A549 (cell line): ENCODE results near the gene ADAT1.

Source experiments
- CBX8 ChIP-seq: fragments of 200-600 bp; sonication (generic); IDR thresholded peaks from 2 replicates; pipeline ENCODE4 v1.6.1; 2016
- CEBPB ChIP-seq, 2 experiments: fragments of >200 bp in 1 of 2; sonication (Bioruptor Twin) in 1 of 2; formaldehyde crosslinking in 1 of 2; IDR thresholded peaks; 2 replicates each; pipeline ENCODE4 v1.6.1; 2012 to 2016
- CHD2 ChIP-seq: fragments of 150-350 bp; IDR thresholded peaks from 2 replicates; pipeline ENCODE4 v1.6.1; 2014; ENCODE audit warnings: low read length; ENCODE audit not compliant: partially characterized antibody
- CHD4 ChIP-seq: fragments of 200-600 bp; sonication (generic); IDR thresholded peaks from 2 replicates; pipeline ENCODE4 v1.6.1; 2016; ENCODE audit warnings: antibody characterized with exemption, mild to moderate bottlenecking, borderline replicate concordance
- EP300 ChIP-seq, 2 experiments: fragments of >200 bp; sonication (Bioruptor Twin); formaldehyde crosslinking; IDR thresholded peaks; 2 replicates in 1 of 2; 3 replicates in 1 of 2; pipeline ENCODE4 v1.6.1; 2016 to 2017
- JUNB ChIP-seq: fragments of >200 bp; sonication (Bioruptor Twin); formaldehyde crosslinking; IDR thresholded peaks from 2 replicates; pipeline ENCODE4 v1.6.1; 2016
- NFE2L2 ChIP-seq: fragments of 150-350 bp; conservative IDR thresholded peaks from 2 replicates; pipeline ENCODE4 v1.6.1; 2014; ENCODE audit warnings: low read length
- POLR2A ChIP-seq: IDR thresholded peaks from 2 replicates; pipeline ENCODE4 v1.6.1; 2012; ENCODE audit warnings: mild to moderate bottlenecking, low read length
- REST ChIP-seq: fragments of 200-600 bp; sonication (generic); IDR thresholded peaks from 2 replicates; pipeline ENCODE4 v1.6.1; 2016; ENCODE audit warnings: antibody characterized with exemption, mild to moderate bottlenecking, moderate library complexity
- SMC3 ChIP-seq: fragments of >200 bp; sonication (Bioruptor Twin); formaldehyde crosslinking; IDR thresholded peaks from 3 replicates; pipeline ENCODE4 v1.6.1; 2018; ENCODE audit warnings: inconsistent platforms
- TFCP2L1 ChIP-seq: fragments of 250-450 bp; sonication (Bioruptor Pico); IDR thresholded peaks from 2 replicates; pipeline ENCODE4 v1.5.0; 2021; ENCODE audit warnings: mild to moderate bottlenecking
- ZFP36 ChIP-seq: fragments of 450-650 bp; IDR thresholded peaks from 2 replicates; pipeline ENCODE4 v1.6.1; 2014; ENCODE audit warnings: borderline replicate concordance; ENCODE audit not compliant: partially characterized antibody
- TF ChIP-seq, protein P1 (sequence below): fragments of >200 bp; sonication (Bioruptor Twin); formaldehyde crosslinking; IDR thresholded peaks from 3 replicates; pipeline ENCODE4 v1.5.1; 2016

DNA sequence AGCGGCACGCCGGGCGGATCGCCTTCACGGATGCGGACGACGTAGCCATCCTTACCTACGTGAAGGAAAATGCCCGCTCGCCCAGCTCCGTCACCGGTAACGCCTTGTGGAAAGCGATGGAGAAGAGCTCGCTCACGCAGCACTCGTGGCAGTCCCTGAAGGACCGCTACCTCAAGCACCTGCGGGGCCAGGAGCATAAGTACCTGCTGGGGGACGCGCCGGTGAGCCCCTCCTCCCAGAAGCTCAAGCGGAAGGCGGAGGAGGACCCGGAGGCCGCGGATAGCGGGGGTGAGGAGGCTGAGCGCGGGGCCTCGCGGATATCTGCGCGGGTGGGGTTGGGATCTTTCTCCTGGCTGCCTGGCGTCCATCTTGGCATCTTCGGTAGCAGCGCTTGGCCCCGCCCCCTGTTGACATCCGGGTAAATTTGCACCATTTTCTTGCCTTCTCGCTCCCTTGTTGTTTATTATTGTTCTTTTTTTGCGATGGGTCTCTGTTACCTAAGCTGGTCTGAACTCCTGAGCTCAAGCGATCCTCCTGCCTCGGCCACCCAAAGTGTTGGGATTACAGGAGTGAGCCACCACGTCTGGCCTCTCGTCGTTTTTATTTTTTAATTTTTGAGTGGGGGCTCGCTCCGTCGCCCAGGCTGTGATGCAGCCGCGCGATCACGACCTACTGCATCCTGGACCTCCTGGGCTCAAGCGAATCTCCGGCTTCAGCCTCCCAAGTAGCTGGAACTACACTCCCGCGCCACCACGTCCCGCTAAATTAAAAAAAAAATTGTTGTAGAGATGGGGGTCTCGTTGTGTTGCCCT, 25.4 kb upstream of the ADAT1 start:
- TF ChIP-seq, protein P1, sequence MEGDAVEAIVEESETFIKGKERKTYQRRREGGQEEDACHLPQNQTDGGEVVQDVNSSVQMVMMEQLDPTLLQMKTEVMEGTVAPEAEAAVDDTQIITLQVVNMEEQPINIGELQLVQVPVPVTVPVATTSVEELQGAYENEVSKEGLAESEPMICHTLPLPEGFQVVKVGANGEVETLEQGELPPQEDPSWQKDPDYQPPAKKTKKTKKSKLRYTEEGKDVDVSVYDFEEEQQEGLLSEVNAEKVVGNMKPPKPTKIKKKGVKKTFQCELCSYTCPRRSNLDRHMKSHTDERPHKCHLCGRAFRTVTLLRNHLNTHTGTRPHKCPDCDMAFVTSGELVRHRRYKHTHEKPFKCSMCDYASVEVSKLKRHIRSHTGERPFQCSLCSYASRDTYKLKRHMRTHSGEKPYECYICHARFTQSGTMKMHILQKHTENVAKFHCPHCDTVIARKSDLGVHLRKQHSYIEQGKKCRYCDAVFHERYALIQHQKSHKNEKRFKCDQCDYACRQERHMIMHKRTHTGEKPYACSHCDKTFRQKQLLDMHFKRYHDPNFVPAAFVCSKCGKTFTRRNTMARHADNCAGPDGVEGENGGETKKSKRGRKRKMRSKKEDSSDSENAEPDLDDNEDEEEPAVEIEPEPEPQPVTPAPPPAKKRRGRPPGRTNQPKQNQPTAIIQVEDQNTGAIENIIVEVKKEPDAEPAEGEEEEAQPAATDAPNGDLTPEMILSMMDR, result no peak
- TF ChIP-seq JUNB, result no peak
- TF ChIP-seq ZFP36, result no peak
- no peak for TF ChIP-seq NFE2L2
- no peak for TF ChIP-seq TFCP2L1
- no peak; the same call in 1 of the 2 replicates for TF ChIP-seq POLR2A
- TF ChIP-seq CHD2, result no peak
- no peak for TF ChIP-seq EP300 (IDR thresholded peaks at IDR 0.05)
- TF ChIP-seq CEBPB (IDR thresholded peaks at IDR 0.05), result no peak
- TF ChIP-seq CHD4, result no peak
- no peak for TF ChIP-seq SMC3
- no peak for TF ChIP-seq CBX8
- no peak for TF ChIP-seq REST
